Fibroblast of pulmonary artery (primary cell): ENCODE data around the gene SNX13.

Source experiments
- DNase-seq: peaks from one replicate; pipeline ENCODE4 v3.0.0-alpha.2; 2010; ENCODE audit warnings: low read depth
- H3K4me3 ChIP-seq: replicated peaks from 2 replicates; pipeline ENCODE4 v1.5.1; 2011; ENCODE audit warnings: low read depth, mild to moderate bottlenecking, control low read depth, low read length, moderate library complexity
- CTCF ChIP-seq: IDR thresholded peaks from 2 replicates; pipeline ENCODE4 v1.5.1; 2011; ENCODE audit warnings: mild to moderate bottlenecking, control low read depth, low read length, inconsistent platforms; ENCODE audit errors: missing control alignments

SNX13 gene

GRCh38 chr7:17965603-17966002 is 25.3 kb upstream of the SNX13 start:
- no peak for TF ChIP-seq CTCF
- H3K4me3 ChIP-seq: no peak overlapping the region
- peak; percentile 41 for DNase-seq

GRCh38 chr7:17963281-17963680 is 23.0 kb upstream of the SNX13 start:
- peak; percentile 28 for DNase-seq
- H3K4me3 ChIP-seq: no peak overlapping the region
- TF ChIP-seq CTCF: no peak

GRCh38 chr7:17962652-17963051 is 22.4 kb upstream of the SNX13 start:
- TF ChIP-seq CTCF: no peak
- no peak overlapping the region for H3K4me3 ChIP-seq
- no peak for DNase-seq

GRCh38 chr7:17957871-17958270 is 17.6 kb upstream of the SNX13 start:
- H3K4me3 ChIP-seq: no peak overlapping the region
- no peak for TF ChIP-seq CTCF
- no peak for DNase-seq

- no peak for DNase-seq
- H3K4me3 ChIP-seq: no peak overlapping the region
- no peak for TF ChIP-seq CTCF
These were observed 12.1 kb upstream of the SNX13 start for GRCh38 chr7:17952387-17952786.

- no peak for TF ChIP-seq CTCF
- no peak overlapping the region for H3K4me3 ChIP-seq
- no peak for DNase-seq
These were observed 11.5 kb upstream of the SNX13 start for GRCh38 chr7:17951742-17952254.

GRCh38 chr7:17948526-17949238 is 8.4 kb upstream of the SNX13 start:
- TF ChIP-seq CTCF: no peak
- peak; percentile 5 for DNase-seq
- no peak overlapping the region for H3K4me3 ChIP-seq
